ENCODE measurements around the gene VWDE.
"Not testable (repeated sequence)": the region's sequence is repeated elsewhere in the genome, so short reads cannot be mapped to it uniquely, and the experiment has no call there.

The VWDE gene

GRCh38 chr7:12401538-12402364 is 1.9 kb downstream of the VWDE start:
- peak in 1 of 2 experiments; percentile 43 for DNase-seq

DNA sequence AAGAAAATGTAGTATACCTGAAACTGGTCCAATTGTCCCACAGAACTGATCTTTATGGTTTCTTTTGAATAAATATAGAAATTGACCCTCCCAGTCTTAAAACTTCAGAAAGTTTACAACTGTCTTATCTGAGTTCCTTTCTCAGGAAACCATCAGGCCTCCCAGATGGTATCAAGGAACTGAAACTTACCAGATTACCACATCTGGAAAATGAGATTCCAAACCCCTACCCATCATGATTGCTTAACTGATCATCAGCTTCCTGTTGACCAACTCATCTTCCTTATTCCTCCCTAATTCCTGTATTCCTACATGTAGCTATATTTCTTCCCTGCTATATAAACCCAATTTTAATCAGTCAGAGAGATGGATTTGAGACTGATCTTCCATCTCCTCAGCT is 5.5 kb downstream of the VWDE start:
- DNase-seq, result no peak

GRCh38 chr7:12397671-12398070 is 6.0 kb downstream of the VWDE start:
- DNase-seq, result no peak

GRCh38 chr7:12396670-12397069 is 7.0 kb downstream of the VWDE start:
- not testable (repeated sequence) for DNase-seq

GRCh38 chr7:12391922-12392615 is 11.6 kb downstream of the VWDE start:
- no peak for DNase-seq

DNA sequence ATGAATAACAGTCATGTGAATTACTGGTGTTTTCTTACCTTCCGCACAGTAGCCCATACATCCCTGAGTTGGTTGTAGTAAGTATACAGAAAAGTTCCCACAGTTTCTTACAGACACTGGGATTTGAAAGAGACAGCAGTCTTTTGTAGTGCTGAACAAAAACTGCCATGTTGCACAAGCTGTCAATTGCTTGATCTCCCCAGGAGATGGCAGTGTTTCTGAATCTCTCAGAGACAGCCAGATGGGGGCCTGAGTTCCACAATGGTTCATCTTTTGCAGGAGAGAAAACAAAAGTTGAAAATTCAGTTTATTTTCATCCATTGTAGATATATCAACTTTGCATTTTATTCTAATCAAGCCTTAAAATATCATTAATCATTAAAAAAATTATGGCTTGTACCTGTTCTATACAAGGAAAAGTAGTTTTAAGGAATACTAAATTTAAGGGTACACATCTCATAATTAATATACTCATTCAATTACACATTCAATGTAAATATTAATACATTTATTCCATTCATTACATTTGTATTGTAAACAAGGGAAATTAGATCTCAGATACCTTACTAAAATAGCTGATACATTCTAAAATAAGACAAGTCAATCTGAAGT is 14.5 kb downstream of the VWDE start:
- DNase-seq, result peak in 1 of 2 experiments; percentile 80

DNA sequence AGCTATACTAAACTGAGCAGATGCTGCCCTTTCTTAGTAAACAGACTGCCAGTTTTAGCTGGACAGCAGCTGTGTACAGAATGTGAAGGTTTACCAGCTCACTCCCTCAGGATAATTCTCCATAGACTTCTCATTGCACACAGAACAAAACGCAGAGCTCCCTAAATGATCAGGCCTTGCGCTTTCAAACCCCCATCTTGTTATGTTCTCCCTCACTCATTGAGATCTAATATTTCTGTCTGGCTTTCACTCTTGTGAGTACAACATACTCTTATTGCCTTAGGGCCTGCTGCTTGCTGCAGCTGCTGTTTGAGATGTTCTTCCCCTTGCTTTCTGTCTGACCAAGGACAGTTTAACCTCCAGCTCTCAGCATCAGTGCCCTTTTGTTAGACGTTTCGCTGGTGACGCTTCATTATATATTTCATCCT is 17.3 kb downstream of the VWDE start:
- DNase-seq, result no peak

- no peak for DNase-seq
These were observed 18.3 kb downstream of the VWDE start for GRCh38 chr7:12385364-12385786.

GRCh38 chr7:12383377-12383776 is 20.3 kb downstream of the VWDE start:
- no peak for DNase-seq

GRCh38 chr7:12378389-12378788 is 25.3 kb downstream of the VWDE start:
- no peak for DNase-seq

DNA sequence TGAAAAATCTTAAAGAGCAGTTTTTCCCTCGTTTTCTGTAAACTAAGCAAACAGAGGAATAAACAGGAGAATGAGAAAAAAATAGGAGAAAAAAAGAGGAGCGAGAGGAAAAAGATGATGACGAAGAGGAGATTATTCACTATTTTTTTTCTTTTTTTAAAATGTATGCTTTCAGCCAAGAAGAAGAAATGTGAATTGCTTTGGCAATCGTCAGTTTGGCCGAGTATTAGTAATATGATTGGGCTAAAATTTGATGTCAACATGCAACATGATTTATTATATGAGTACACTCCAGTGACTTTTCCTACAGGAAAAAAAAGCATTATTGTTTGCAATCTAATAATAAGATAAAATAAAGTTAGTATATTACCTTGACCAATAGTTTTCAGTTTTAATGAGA is 26.3 kb downstream of the VWDE start:
- DNase-seq, result no peak

DNA sequence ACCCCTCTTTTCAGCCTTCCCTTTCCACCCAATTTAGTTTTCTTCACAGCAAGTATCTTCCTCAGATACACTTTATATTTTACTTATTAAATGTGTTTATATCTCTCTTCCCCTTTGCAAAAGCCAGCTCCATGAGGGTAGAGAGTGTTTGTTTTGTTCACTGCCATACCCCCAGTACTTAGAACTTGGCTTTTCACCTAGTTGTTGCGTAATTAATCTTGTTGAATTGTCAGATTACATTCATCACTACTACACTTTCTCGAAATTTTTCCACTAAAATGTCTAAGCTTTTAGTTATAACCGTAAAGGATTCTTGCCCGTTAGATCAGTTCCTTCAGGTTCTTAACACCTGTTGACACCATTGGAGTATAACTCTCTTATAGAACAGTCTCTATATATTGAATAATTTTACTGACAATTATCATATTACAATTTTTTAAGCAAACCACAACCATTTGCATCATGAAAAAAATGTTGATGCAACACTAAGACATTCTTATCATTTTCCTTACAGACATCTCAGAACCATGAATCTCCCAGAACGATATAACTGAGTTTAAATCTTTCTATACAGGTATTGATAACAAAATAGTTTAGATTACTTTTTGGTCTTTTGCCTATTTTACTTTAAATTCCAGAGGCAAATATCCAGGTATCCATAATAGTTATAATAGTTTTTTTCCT is 29.9 kb downstream of the VWDE start:
- no peak for DNase-seq

DNA sequence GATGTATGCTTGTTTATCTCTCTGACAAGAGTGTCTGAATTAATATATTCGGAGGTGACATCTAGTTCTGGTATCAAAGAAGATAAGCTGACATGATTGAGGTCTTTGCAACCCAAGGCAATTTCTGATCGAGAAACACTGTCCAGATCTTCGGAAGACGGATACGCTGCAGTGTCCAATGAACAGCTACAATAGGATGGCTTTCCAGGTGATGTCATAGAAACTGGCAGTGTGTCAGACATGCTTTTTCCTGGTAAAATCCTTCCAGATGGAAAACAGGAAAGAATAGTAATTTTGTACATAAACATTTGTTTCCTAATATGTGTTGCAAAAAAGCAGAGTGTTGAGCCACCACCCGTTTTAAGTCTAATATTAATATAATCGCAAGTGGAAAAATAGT is 33.4 kb downstream of the VWDE start:
- DNase-seq, result no peak

GRCh38 chr7:12369756-12370155 is 33.9 kb downstream of the VWDE start:
- DNase-seq, result no peak

DNA sequence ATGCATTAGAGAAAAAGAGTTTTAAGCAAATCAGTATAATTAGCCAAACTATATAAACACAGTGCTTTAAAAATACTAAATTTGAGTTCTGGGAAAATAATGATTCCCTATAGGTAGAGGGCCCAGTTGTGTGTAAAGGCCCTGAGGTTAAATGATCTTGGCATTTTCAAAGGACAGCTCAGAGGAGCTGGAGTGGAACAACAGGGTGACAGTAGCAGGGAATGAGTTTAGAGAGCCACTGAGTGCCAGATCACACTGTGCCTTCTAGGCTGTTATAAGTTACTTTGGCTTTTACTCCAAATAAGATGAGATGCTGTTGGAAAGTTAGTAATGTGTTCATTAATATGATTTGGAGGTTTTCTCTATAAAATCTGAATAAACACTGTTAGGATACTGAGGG is 34.6 kb downstream of the VWDE start:
- no peak for DNase-seq

- DNase-seq, result no peak
These were observed 42.7 kb downstream of the VWDE start for GRCh38 chr7:12360948-12361347.

- DNase-seq, result no peak
These were observed 45.0 kb downstream of the VWDE start for GRCh38 chr7:12358694-12359093.

DNA sequence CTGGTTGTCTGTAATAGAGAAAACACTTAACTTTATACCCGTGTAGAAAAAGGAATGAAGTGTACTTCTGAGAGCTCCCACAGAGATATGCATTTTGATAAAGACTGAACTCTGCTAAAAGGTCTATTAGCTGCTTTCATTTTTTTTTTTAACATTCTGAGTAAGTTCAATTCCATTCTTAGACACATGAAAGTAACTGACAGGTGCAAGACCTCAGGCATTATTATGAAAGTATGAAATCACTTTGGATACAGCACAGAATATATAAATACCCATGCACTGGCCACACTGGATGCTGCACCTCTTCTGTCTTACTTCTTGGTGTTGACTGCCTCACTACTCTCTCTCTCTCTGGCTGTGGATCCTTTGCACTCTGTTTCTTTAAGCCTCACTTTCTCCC is 46.2 kb downstream of the VWDE start:
- DNase-seq, result no peak

DNA sequence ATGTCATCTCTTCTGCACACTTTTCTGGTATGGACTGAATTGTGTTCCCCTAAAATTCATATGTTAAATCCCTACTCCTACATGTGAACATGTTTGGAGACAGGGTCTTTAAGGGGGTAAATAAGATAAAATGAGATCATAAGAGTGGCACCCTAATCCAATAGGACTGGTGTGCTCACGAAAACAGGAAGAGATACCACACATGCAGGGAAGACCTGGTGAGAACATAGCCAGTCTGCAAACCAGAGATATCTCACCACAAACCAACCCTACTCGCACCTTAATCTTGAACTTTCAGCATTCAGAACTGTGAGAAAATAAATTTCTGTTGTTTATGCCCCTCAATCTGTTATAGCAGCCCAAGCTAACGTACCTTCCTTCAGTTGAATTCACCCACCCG is 51.8 kb downstream of the VWDE start:
- no peak for DNase-seq

GRCh38 chr7:12350971-12351370 is 52.7 kb downstream of the VWDE start:
- no peak for DNase-seq

- no peak for DNase-seq
These were observed 66.6 kb downstream of the VWDE start for GRCh38 chr7:12337095-12337494.

DNA sequence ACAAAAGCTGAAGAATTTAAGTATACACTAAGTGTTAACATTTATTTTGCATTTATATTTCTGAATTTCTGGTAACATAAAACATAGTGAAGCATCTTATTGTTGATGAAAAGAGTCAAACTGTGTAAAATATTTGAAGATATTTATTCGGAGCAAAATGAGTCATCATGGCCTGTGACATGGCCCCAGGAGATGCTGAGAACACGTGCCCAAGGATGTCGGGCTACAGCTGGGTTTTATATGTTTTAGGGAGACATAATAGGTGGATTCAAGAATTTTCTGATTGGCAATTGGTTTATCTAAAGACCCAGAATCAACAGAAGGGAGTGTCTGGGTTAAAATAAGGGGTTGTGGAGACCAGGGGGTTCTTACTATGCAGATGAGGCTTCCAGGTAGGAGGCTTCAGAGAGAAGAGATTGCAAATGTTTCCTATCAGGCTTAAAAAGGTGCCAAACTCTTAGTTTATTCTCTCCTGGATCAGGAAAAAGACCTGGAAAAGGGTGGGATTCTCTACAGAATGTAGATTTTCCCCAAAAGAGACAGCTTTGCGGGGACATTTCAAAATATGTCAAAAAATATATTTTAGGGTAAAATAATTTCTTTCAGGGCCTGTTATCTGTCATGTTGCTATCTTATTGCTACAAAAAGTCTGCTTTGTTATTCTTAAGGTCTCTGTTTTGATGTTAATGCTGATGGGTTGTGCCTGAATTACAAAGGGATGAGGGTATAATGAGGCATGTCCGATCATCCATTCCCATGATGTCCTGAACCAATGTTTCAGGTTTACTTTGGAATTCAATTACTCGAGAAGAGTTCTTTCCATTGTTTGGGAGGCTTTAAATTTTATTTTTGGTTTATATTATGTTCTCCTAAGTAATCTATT is 74.5 kb downstream of the VWDE start:
- DNase-seq, result no peak

All from NCI-H526 (cell line).